T-helper 2 cell treated with Interferon-gamma antibody and Interleukin-4, amounts not matched to agents 5 μg/mL and 100 μg/mL, for 36 hours (primary cell): Measurements from ENCODE around the gene TSPAN33.
A peak's percentile ranks its signal among the peaks of the same experiment; 100 is the strongest.

ENCODE experiments used
- DNase-seq: peaks from one replicate; pipeline ENCODE4 v3.0.0; 2021; ENCODE audit warnings: low spot score
- H3K27ac Mint-ChIP-seq: one replicate; pipeline ENCODE4 v1.8.0; 2021; ENCODE audit warnings: mild to moderate bottlenecking, mixed read lengths
- H3K27me3 Mint-ChIP-seq: one replicate; pipeline ENCODE4 v1.8.0; 2021; ENCODE audit warnings: low read depth, mixed read lengths
- H3K36me3 Mint-ChIP-seq: one replicate; pipeline ENCODE4 v1.8.0; 2021; ENCODE audit warnings: low read depth, mixed read lengths
- H3K4me1 Mint-ChIP-seq: one replicate; pipeline ENCODE4 v1.8.0; 2021; ENCODE audit warnings: low read depth, mixed read lengths
- H3K4me3 Mint-ChIP-seq: one replicate; pipeline ENCODE4 v1.8.0; 2022; ENCODE audit warnings: mild to moderate bottlenecking, moderate library complexity, mixed read lengths
- H3K9me3 Mint-ChIP-seq: one replicate; pipeline ENCODE4 v1.8.0; 2021; ENCODE audit warnings: mixed read lengths

The TSPAN33 gene

DNA sequence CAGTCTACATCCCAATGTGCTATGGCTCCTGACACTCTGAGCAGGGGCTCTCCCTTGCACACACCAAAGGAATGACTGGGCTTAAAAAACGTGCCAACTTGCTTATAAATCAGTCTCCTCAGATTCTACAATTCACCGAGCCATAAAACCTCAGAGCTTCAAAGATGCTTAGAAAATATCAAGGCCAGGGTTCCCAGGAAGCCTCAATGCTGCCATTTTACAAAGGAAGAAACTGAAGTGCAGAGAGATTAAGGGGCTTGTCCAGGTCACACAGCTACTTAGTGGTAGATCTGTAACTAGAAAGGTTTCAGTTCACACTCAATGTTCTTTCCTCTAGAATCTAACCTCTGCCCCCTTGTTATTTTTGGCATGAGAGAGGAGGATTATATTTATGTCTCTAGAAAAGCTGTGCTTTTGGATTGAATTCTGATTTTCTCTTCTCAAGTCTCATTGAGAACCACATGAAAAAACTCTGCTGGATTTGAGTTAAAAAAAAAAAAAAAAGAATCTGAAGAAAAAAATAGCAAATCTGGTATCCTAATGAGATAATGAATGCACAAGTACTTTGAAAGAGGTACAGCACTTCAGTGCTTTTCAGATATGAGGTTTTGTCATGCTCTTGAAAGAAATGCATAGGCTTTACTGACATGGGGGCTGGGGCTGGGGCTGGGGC lies 22.3 kb upstream of the TSPAN33 start:
- DNase-seq, result no peak
- Mint-ChIP-seq H3K27me3 (peaks cover 10% of the 10 kb centered on the region), H3K36me3 (peaks cover 9% of the 10 kb centered on the region), H3K27ac (peak overlapping the region; percentile 80), H3K9me3 (peaks cover 17% of the 10 kb centered on the region), H3K4me1 (peaks cover 19% of the 10 kb centered on the region), H3K4me3 (peak overlapping the region; percentile 46)

DNA sequence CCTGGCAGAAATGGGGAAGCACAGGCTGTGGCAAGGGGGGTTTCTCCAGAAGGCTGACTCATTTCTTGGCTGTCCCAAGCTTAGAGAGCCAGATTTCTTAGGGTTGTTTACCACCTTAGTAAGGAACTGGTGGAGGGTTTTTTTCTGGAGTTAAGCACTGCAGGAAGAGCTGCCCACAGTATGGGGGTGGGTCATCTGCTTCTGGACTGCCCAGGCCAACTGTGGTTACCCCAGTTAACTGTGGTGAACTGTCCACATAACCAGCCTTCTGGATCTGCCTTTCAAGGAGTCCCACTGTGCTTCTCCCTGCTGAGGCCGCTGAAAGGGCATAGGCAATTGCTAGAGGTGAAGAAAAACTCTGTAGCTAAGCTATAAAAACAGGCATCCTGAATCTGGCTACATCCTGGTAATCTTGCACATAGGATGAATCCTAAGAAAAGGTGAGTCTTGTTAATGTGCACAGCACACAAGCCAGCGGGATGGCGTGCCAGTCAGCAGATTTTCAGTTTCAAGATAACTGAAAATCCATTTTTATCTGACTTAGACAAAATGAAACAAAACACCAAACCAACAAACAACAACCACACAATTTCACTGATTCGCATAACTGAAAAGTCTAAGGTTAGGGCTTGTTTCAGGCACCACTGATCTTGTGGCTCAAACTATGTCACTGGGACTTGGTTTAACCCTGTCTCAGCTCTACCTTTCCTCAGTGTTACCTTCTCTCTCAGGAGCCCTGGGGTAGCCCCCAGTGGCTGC lies 21.6 kb upstream of the TSPAN33 start:
- peak overlapping the region; percentile 80 for H3K27ac Mint-ChIP-seq

DNA sequence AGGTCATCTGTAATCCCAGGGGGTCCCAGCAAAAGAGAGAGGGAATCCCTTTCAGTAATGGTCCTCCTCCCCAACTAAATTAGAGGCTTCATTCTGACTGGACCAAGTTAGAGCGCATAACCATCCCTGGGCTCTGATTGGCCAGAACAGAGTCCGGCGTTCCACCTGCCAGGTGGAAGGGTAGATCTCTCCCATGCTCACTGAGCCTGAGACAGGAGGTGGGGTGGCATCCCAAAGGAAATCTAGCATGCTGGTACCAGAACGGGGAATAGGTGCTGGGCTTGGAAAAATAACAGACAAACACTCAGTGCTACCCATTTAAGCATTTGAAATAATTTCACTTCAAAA lies 21.0 kb upstream of the TSPAN33 start:
- H3K4me3 Mint-ChIP-seq, result peak overlapping the region; percentile 46
- H3K36me3 Mint-ChIP-seq, result peaks cover 9% of the 10 kb centered on the region
- H3K9me3 Mint-ChIP-seq, result peaks cover 17% of the 10 kb centered on the region
- H3K27me3 Mint-ChIP-seq, result peaks cover 10% of the 10 kb centered on the region
- peaks cover 19% of the 10 kb centered on the region for H3K4me1 Mint-ChIP-seq
- no peak overlapping the region for H3K27ac Mint-ChIP-seq
- no peak for DNase-seq

More for the DNA sequence above, 21.6 kb upstream of the TSPAN33 start:
- Mint-ChIP-seq H3K36me3 (peaks cover 9% of the 10 kb centered on the region), H3K9me3 (peaks cover 17% of the 10 kb centered on the region), H3K27me3 (peaks cover 10% of the 10 kb centered on the region), H3K4me3 (peak overlapping the region; percentile 46), H3K4me1 (peaks cover 19% of the 10 kb centered on the region)
- peak; percentile 51 for DNase-seq

DNA sequence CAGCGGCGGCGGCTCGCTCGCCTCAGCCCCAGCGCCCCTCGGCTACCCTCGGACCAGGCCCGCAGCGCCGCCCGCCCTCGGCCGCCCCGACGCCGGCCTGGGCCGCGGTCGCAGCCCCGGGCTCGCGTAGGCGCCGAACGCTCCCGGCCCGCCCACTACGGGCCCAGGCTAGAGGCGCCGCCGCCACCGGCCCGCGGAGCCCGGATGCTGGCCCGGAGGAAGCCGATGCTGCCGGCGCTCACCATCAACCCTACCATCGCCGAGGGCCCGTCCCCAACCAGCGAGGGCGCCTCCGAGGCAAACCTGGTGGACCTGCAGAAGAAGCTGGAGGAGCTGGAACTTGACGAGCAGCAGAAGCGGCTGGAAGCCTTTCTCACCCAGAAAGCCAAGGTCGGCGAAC lies 18.2 kb upstream of the TSPAN33 start:
- peaks cover 3% of the 10 kb centered on the region for H3K9me3 Mint-ChIP-seq
- H3K36me3 Mint-ChIP-seq, result peaks cover 2% of the 10 kb centered on the region
- no peak overlapping the region for H3K27ac Mint-ChIP-seq
- peaks cover 10% of the 10 kb centered on the region for H3K27me3 Mint-ChIP-seq
- DNase-seq, result no peak
- H3K4me1 Mint-ChIP-seq, result peaks cover 19% of the 10 kb centered on the region
- H3K4me3 Mint-ChIP-seq, result no peak overlapping the region

DNA sequence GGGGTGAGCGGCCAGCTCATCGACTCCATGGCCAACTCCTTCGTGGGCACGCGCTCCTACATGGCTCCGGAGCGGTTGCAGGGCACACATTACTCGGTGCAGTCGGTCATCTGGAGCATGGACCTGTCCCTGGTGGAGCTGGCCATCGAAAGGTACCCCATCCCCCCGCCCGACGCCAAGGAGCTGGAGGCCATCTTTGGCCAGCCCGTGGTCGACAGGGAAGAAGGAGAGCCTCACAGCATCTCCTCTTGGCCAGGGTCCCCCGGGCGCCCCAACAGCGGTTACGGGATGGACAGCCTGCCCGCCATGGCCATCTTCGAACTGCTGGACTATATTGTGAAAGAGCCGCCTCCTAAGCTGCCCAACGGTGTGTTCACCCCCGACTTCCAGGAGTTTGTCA lies 17.4 kb upstream of the TSPAN33 start:
- Mint-ChIP-seq H3K27ac (no peak overlapping the region), H3K9me3 (no peaks in the 10 kb centered on the region), H3K4me3 (no peak overlapping the region), H3K4me1 (peaks cover 15% of the 10 kb centered on the region), H3K36me3 (no peaks in the 10 kb centered on the region), H3K27me3 (peaks cover 10% of the 10 kb centered on the region)
- no peak for DNase-seq

DNA sequence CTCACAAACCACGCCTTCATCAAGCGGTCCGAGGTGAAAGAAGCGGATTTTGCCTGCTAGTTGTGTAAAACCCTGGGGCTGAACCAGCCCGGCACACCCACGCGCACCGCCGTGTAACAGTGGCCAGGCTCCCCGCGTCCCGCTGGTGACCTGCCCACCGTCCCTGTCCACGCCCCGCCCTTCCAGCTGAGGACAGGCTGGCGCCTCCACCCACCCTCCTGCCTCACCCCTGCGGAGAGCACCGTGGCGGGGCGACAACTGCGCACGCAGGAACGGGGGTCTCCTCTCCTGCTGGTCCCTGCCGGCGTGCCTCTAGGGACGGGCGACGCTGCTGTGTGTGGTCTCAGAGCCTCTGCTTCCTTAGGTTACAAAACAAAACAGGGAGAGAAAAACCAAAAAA lies 16.9 kb upstream of the TSPAN33 start:
- H3K9me3 Mint-ChIP-seq, result no peaks in the 10 kb centered on the region
- no peak overlapping the region for H3K4me3 Mint-ChIP-seq
- H3K4me1 Mint-ChIP-seq, result peaks cover 10% of the 10 kb centered on the region
- no peaks in the 10 kb centered on the region for H3K36me3 Mint-ChIP-seq
- no peak overlapping the region for H3K27ac Mint-ChIP-seq
- no peak for DNase-seq
- peaks cover 12% of the 10 kb centered on the region for H3K27me3 Mint-ChIP-seq

DNA sequence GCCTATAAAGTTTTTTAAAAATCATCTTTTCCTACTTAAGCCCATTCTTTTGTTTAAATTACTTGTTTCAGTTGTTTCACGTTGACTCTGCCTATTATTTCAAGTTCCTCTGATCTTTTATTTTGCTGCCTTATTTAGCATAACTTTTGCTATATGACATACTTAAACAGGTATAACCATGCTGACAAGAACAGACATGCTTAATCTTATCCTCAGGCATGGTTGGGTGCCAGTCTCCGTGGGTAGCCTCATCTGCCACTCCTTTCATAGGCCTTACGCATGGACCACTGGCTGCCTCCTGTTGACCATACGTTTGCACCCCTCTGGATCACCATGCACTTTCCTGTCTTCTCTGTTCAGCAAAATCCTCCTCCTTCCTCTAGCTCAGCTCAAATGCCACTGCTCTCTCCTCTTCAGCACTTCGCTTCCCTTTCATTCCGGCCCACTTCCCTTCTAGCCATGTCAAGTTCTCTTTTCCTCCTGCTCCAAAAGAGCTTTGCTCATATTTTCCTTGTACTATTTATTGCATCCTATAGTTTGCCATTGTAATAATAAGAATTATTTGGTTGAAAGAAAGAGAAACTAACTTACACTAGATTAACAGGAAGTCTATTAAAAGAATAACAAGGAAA lies 10.0 kb upstream of the TSPAN33 start:
- Mint-ChIP-seq H3K36me3 (no peaks in the 10 kb centered on the region), H3K4me3 (no peak overlapping the region), H3K4me1 (peaks cover 18% of the 10 kb centered on the region), H3K9me3 (no peaks in the 10 kb centered on the region), H3K27me3 (peaks cover 2% of the 10 kb centered on the region), H3K27ac (peak overlapping the region; percentile 56)
- no peak for DNase-seq

DNA sequence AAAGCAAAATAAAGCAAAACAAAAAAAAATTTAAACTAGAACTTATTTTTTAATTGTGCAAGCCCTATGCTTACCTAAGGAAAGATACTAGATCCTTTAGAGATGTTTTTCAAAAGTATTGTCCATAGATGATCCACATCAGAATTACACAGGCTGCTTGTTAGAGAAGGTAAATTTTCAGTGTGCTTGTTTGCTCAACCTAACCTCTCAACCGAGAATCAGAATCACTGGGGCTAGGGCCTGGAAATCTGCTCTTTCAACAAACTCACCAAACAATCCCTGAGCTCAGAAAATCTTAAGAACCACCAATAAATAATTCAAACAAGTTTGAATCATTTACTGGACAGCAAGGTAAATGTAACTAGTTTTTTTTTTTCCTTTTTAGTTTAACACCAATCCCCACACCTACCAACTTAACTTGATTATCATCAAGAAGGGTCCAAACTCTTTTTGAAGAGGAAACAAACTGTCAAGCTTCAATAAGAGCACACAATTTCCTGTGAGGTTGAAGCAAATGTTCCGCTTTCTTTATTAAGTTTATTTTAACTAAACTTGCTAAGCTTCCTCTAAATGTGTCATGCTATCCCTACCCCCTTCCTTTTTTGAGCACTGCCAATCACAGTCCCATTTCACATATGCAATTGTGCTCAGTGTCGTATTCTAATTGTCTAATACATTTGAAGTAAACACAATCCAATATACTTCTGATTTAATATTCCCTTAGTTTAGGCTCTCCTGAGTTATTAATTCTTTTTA lies 7.4 kb upstream of the TSPAN33 start:
- Mint-ChIP-seq H3K27ac (peak overlapping the region; percentile 60), H3K36me3 (no peaks in the 10 kb centered on the region), H3K4me3 (no peak overlapping the region), H3K4me1 (peaks cover 18% of the 10 kb centered on the region), H3K27me3 (peaks cover 4% of the 10 kb centered on the region), H3K9me3 (no peaks in the 10 kb centered on the region)
- no peak for DNase-seq

DNA sequence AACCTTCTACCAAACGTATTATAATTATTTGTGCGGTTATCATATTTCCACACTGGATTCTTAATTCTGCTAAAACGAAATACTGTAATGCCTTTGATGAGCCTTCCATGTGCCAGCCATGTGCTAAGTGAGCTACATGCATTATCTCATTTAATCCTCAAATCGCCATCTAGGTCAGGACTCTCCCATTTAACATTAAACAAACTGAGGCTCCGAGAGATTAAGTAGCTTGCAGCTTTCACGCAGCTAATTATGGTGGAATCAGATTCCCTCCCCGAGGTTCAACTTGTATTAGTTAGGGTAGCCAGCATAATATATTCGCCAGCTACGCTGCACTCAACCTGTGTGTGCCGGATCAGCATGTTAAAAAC lies 798 bp upstream of the TSPAN33 start:
- DNase-seq, result no peak
- no peaks in the 10 kb centered on the region for H3K9me3 Mint-ChIP-seq
- peak overlapping the region; percentile 88 for H3K4me3 Mint-ChIP-seq
- H3K27ac Mint-ChIP-seq, result no peak overlapping the region
- peaks cover 11% of the 10 kb centered on the region for H3K4me1 Mint-ChIP-seq
- H3K36me3 Mint-ChIP-seq, result no peaks in the 10 kb centered on the region
- peaks cover 38% of the 10 kb centered on the region for H3K27me3 Mint-ChIP-seq

DNA sequence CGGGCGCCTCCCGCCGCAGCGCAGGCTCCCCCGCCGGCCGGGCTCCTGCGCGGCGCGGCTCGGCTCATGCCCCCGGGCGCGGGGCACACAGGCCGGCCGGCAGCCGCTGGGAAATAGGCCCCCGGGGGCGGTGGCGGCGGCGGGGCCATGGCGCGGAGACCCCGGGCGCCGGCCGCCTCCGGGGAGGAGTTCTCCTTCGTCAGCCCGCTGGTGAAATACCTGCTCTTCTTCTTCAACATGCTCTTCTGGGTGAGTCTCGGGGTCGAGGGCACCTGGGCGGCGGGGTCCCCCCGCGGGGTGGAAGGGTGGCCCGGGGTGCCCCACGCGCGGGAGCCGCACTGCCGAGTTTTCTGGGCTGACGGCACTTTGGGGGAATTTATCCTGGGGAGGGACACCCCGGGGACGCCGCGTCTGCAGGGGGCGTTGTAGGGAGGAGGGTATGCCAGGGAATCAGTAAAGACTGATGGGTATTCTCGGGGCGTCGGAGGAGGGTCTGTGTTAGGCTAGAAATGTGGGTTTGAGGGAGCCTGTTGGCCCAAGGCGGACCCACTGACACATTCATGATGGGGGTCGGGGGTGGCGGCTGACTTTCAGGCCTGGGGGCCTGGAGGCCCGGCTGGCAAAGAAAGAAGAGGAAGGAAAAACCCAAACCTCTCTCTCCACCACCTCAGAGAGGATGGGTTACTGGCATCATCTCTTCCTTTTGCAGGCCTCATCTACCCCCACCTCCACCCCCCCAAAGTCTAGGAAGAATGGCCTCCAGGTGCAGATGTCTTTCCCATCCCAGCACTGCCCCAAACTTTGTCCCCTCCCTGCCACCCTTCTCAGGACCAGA lies 544 bp downstream of the TSPAN33 start:
- H3K36me3 Mint-ChIP-seq, result no peaks in the 10 kb centered on the region
- peaks cover 11% of the 10 kb centered on the region for H3K4me1 Mint-ChIP-seq
- H3K27me3 Mint-ChIP-seq, result peaks cover 36% of the 10 kb centered on the region
- peak overlapping the region; percentile 73 for H3K4me3 Mint-ChIP-seq
- no peaks in the 10 kb centered on the region for H3K9me3 Mint-ChIP-seq
- no peak for DNase-seq
- no peak overlapping the region for H3K27ac Mint-ChIP-seq

DNA sequence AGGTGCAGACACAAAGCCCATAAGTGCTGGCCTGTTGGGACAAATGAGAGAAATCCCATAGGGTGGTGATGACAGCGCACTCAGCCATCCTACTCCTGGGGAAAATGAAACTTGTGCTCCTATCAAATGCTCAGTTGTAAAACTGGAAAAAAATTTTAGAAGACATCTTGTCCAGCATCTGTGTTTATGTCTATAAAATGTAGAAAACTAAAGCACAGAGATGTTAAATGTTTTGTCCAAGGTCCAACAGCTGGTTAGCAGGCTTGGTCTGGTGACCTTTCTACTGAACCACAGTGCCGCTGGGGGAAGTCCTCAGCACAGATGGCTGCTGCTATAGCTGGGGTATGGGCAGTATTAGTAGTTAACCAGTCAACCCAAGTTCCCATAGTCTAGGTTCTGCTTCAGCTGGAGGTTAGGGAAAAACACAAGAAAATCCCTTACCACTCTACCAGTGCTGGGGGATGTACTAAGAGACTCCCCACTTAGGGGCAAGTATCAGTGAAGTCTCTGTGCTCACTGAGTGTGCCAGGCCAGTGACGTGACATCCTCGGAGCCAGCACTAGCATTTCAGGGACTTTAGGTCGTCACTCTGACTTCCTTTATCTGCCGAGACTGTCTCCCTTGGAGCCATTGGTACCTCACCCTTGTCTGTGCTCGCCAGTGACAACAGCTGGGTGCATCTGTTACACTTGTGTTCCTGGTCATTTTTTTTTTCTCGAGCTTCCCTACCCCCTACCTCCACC lies 1.9 kb downstream of the TSPAN33 start:
- Mint-ChIP-seq H3K27me3 (peaks cover 36% of the 10 kb centered on the region), H3K27ac (no peak overlapping the region), H3K4me3 (peak overlapping the region; percentile 73), H3K9me3 (no peaks in the 10 kb centered on the region), H3K4me1 (peaks cover 11% of the 10 kb centered on the region), H3K36me3 (no peaks in the 10 kb centered on the region)
- DNase-seq, result no peak

DNA sequence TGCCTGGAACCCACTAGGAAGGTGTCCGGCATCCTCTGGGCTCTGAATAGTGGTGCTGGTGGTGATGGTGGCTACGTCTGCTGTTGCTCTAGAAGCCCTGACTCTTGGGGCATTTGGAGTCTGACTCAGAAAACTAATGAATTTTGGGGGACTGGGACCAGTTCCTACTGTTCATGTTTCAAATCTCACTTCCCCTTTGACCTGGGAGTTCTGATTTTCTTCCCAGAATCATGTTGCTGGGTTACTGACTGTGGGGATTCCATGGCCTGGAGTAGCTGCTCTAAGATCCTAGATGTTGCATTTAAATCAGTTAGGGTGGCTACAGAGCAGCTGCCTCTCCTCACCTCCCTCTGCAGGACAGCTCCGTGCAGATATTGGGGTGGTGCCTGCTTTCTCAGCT lies 3.2 kb downstream of the TSPAN33 start:
- Mint-ChIP-seq H3K4me3 (no peak overlapping the region), H3K36me3 (no peaks in the 10 kb centered on the region), H3K9me3 (no peaks in the 10 kb centered on the region), H3K4me1 (peaks cover 11% of the 10 kb centered on the region), H3K27me3 (peaks cover 37% of the 10 kb centered on the region), H3K27ac (no peak overlapping the region)
- DNase-seq, result no peak

DNA sequence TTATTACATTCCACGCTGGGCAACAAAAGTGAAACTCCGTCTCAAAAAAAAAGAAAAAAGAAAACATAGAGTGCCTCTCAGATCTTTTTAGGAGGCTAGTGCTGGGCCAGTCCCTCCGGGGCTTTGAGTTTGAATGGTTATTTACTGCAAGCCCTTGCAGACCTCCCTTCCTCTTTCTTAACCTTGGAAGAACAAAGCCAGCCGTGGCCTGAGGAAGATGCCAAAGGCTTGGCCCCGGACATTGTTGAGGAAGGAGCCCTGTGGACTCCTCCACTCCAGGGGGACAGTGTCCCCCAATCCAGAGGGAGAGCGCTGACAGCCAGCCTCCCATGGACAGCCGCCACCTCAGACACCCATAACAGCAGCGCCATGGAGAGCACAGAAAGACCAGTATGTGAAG lies 5.0 kb downstream of the TSPAN33 start:
- H3K4me3 Mint-ChIP-seq, result no peak overlapping the region
- peaks cover 8% of the 10 kb centered on the region for H3K4me1 Mint-ChIP-seq
- H3K27ac Mint-ChIP-seq, result no peak overlapping the region
- no peaks in the 10 kb centered on the region for H3K36me3 Mint-ChIP-seq
- DNase-seq, result no peak
- no peaks in the 10 kb centered on the region for H3K9me3 Mint-ChIP-seq
- H3K27me3 Mint-ChIP-seq, result peaks cover 26% of the 10 kb centered on the region
